GM21717 (cell line): ENCODE data around the gene FOXS1.
"Not testable (repeated sequence)": the region's sequence is repeated elsewhere in the genome, so short reads cannot be mapped to it uniquely, and the experiment has no call there.

Experiments
- ATAC-seq: cut with Tn5 transposase; IDR thresholded peaks from one replicate; pipeline ENCODE4 v1.9.1; 2021; ENCODE audit warnings: mild to moderate bottlenecking, moderate library complexity; ENCODE audit not compliant: unreplicated experiment

FOXS1 gene

GRCh38 chr20:31824125-31824485, 21.3 kb downstream of the FOXS1 start:
- no peak for ATAC-seq

- no peak for ATAC-seq
Observed at GRCh38 chr20:31823360-31824124, 21.9 kb downstream of the FOXS1 start.

- no peak for ATAC-seq
Observed at GRCh38 chr20:31822421-31823330, 22.7 kb downstream of the FOXS1 start.

GRCh38 chr20:31821427-31821826, 24.0 kb downstream of the FOXS1 start:
- ATAC-seq = no peak

- no peak for ATAC-seq
Observed at GRCh38 chr20:31820228-31820627, 25.2 kb downstream of the FOXS1 start.

- no peak for ATAC-seq
Observed at GRCh38 chr20:31819083-31819784, 26.2 kb downstream of the FOXS1 start, which contains the start of gene MYLK2. TSS of gene MYLK2 (plus strand) at chr20:31819356. CDS start at chr20:31819581, 225 bp downstream.

- no peak for ATAC-seq
Observed at GRCh38 chr20:31818376-31818908, 27.0 kb downstream of the FOXS1 start.

GRCh38 chr20:31817461-31817860, 27.9 kb downstream of the FOXS1 start:
- ATAC-seq = no peak

GRCh38 chr20:31816221-31816620, 29.2 kb downstream of the FOXS1 start:
- no peak for ATAC-seq

GRCh38 chr20:31815408-31816188, 29.8 kb downstream of the FOXS1 start:
- no peak for ATAC-seq

GRCh38 chr20:31814142-31814541, 31.3 kb downstream of the FOXS1 start:
- ATAC-seq = not testable (repeated sequence)

- no peak for ATAC-seq
Observed at GRCh38 chr20:31813611-31814010, 31.8 kb downstream of the FOXS1 start.

- ATAC-seq = no peak
Observed at GRCh38 chr20:31811796-31812728, 33.3 kb downstream of the FOXS1 start.

- no peak for ATAC-seq
Observed at GRCh38 chr20:31811198-31811597, 34.2 kb downstream of the FOXS1 start.

GRCh38 chr20:31809661-31810060, 35.7 kb downstream of the FOXS1 start:
- ATAC-seq = no peak

- no peak for ATAC-seq
Observed at GRCh38 chr20:31808481-31808880, 36.9 kb downstream of the FOXS1 start.

- ATAC-seq = no peak
Observed at GRCh38 chr20:31806564-31807355, 38.6 kb downstream of the FOXS1 start.

GRCh38 chr20:31803552-31804291, 41.7 kb downstream of the FOXS1 start:
- no peak for ATAC-seq
